Stimulated activated CD8-positive, alpha-beta memory T cell treated with anti-CD3 and anti-CD28 coated beads, Interleukin-12 subunit alpha, Interleukin-12 subunit beta, amount 100 ng/mL, for 1 hour (primary cell): Measurements from ENCODE around the gene SLC36A1.
"Not testable (repeated sequence)": the region's sequence is repeated elsewhere in the genome, so short reads cannot be mapped to it uniquely, and the experiment has no call there.

Experiments used
- DNase-seq: peaks from one replicate; pipeline ENCODE4 v3.0.0-alpha.2; 2020; ENCODE audit warnings: low read depth

SLC36A1 gene

DNA sequence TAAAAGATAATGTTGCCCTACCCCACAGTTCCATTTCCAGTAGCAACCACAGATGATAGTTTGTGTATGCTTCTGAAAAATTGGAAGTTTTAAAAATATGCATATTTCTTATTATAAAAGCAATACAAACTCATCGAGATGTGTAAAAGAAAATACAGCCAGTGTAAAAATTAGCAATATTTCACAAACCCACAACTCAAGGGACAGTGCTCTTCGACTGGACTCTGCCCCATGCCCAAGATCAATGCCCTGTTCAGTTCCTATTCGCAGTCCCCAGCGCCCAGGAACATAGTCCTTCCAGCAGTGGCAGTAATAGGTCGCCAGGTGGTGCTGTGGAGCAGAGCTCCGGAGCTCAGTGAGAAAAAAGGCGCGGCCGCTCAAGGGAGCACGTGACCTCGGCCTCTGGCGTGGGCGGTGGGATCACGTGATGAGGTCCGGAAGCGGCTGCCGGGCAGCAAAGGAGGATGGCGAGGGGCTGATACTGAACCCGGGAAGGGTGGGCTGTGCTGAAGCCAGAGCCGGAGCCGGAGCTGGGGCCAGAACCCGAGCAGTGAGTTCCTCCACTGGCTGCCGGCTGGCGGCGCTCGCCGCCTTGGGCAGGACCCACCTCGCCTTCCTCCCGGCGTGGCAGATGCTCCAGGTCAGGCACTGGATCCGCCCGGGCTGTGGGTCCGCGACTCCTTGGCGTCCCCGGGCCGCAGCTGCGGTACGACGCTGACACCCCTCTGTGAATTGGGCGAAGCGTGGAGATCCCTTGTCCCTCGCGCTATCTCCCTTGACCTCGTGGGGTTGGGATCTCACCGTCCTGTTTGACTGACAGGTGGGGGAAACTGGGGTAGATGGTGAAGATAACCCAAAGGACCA lies at the start of gene SLC36A1:
Gene SLC36A1, plus strand, starts transcription at position 430 of the 864 bp plus-strand sequence. CDS start 11,190 bp downstream, outside the sequence.
- peak; percentile 91 for DNase-seq

DNA sequence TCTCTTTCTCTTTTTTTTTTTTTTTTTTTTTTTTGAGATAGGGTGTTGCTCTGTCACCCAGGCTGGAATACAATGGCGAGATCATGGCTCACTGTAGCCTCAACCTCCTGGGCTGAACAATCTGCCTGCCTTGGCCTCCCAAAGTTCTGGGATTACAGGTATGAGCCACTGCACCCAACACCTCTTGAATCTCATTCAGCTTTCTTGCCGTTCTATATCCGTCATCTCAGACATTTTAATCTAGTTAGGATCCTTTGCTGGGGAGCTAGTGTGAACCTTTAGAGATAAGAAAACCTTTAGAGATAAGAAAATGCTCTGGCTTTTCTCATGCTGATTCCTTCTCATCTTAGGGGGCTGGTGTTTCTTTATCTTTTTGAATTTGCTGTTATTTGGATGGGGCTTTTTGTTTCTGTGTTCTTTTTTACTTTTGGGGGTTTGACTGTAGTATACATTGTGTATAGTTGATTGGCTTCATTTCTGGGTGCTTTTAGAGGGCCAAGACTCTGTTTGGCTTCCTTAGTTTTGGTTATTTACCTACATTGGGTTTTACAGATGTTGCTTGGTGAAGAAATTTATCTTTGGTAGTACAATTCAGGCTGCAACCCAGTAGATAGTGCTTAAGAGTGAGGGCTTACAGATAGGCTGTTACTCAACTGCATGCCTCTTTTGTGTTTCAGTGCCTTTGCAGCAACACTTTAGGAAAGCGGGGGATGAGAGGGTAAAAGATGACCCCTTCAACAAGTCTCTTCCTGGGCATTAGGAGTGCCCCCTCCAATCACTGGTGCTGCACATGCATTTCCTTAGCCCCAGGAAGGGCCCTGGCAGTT lies 41.9 kb upstream of the SLC36A1 start:
- DNase-seq: no peak

DNA sequence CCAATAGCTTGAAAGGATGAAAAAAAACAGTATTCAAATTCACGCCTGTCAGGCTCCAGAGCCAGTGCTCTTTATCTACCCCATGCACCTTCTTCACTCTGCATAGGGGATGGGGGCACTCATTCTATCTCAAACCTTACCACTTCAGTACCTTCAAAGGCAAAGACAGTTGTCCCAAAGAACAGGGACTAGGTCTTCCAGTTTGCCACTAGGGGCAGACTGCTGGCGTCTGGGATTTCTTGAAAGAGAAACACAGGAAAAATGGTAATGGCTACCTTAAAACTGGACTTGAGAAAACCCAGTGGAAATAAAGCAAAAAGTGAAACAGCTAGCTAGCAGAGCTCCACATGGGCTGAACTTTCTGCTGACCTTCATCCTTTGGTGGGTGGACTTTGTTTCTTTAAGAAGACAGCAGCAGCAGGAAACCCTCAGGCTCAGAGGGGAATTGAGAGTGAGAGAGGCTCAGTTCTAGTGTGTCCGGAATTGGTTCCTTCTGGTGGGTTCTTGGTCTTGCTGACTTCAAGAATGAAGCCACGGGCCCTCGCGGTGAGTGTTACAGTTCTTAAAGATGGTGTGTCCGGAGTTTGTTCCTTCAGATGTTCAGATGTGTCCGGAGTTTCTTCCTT lies 41.0 kb upstream of the SLC36A1 start:
- no peak for DNase-seq

DNA sequence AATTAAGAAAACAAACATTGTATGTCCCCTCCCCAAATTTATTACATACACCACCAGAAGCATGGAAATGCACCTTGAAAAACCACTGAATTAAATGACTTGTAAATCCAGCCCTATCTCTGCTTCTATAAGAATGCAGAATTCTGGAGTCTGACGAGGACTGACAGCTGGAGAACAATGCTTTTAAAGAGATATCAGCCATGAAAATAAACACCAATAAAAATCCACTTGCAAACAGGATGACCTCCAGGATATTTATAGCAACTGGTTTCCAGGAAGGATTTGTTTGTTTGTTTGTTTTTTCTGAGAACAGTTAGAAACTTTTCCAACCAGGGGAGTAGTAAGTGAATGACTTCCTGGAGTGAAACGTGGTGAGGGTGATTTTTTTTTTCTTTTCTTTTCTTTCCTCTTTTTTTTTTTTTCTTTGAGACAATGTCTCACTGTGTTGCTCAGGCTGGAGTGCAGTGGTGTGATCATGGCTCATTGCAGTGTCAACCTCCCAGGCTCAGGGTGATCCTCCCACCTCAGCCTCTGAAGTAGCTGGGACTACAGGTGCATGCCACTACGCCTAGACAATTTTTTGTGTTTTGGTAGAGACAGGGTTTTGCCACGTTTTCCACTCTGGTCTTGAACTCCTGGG lies 38.7 kb upstream of the SLC36A1 start:
- no peak for DNase-seq

DNA sequence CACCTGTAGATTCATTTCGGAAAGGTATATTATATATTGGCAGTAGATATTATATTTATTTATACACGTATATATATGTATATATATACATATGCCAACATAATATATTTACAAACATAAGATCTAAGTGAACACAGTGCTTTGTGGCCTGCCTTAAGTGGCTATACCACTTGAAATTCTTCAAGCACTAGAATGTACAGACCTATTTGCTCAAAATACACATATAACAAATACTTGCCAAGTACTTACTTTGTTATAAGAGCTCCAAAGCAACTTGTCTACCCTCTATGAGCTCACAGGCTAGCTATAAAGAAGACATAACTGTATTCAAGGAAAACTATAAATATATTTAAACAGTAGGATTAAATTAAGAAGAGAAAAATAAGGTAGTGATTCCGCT lies 33.6 kb upstream of the SLC36A1 start:
- no peak for DNase-seq

DNA sequence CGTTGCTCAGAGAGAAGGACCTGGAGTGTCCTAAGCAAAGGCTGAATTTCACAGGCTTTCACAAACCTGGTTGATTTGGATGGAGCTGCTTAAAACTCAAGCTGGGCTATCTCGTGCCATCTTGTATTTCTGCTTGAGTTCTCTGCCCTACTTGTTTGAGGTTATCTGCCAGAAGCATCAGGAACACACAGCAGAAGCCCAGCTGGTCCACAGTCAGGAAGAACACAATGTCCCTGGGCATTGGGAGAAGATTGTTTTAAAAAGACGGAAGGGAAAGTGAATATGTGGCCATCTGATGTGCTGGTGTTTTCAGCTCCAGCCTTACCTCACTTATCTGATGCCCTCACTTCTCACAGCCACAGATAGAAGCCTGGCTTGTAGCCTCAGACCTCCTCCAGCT lies 32.9 kb upstream of the SLC36A1 start:
- DNase-seq: no peak

DNA sequence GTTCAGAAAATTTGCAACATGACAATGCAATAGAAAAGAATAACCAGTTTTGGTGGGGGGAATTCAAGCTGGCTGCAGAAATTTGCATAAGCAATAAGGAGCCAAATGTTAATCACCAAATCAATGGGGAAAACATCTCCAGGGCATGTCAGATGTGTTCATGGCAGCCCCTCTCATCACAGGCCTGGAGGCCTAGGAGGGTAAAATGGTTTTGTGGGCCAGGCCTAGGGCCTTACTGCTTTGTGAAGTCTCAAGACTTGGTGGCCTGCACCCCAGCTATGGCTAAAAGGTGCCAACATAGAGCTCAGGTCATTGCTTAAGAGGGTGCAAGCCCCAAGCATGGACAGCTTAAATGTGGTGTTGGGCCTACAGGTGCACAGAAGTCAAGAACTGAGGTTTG lies 29.7 kb upstream of the SLC36A1 start:
- no peak for DNase-seq

DNA sequence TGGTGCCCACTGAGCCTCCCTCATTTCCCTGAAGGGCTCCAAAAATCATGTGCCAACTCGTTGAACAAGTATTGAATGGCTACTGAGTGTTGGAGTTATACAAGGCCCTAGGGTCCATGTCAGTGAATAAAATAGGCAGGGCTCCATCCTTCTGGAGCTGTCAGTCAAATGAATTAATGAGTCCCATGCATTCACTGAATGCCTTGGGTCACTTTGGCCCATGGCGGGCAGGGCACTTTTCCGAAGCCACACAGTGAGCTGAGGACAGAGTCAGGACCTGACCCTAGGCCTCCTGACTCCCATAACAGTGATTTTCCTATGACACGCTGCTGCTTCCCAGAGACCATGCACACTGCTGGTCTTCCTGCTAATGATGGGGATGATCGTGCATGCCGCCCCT lies 27.3 kb upstream of the SLC36A1 start:
- no peak for DNase-seq

DNA sequence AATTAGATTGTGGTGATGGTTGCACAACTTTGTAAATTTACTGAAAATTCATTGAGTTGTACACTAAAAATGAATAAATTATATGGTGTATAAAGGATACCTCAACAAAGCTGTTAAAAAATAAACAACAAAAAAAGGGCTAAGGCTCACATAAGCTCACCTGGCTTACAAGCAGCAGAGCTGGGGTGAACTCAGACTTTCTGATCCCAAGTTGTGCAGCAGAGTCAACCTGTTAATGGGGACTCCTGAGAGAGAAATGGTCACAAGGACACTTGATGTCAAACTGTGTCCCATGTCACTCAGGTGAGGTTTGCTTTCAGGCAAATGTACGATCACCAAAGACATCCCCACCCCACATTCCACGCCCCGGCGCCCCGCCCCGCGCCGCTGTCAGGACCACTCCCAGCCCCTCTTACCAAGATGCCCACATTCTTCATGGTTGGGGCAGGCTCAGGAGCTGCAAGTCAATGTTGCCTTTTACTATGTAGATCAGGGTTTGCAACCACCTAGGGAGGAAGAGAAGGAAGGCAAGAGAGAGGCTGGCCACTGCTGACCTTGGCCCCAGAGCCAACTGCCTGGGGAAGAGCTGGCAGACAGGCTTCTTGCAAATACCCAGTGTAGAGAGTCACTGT lies 22.4 kb upstream of the SLC36A1 start:
- DNase-seq: no peak

DNA sequence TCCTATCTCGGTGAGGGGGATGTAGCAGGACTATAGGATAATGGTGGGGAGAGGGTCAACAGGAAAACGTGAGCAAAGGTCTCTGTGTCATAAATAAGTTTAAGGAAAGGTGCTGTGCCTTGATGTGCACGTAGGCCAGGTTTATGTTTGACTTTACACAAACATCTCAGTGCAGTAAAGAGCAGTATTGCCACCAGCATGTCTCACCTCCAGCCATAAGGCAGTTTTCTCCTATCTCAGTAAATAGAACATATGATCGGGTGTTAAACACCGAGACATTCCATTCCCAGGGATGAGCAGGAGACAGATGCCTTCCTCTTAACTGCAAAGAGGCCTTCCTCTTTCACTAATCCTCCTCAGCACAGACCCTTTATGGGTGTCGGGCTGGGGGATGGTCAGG lies 21.1 kb upstream of the SLC36A1 start:
- DNase-seq: not testable (repeated sequence)

DNA sequence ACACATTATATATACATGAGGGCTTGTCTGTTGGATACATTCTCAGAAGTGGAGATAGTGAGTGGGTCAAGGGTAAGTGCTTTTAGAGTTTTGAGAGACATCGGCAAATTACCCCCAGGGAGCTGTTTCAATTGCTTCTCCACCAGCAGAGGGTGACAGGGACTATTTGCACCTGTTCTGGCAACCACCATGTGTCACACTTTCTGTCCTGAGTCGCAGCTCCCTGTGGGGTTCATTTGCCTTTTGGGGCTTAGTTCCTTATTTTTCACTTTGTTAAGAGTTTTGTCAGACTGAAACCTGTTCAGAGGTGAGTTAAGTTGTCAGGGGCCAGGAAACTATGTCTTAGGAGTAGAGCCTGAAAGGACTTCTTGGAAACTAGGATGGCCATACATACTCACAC lies 20.1 kb upstream of the SLC36A1 start:
- DNase-seq: no peak

DNA sequence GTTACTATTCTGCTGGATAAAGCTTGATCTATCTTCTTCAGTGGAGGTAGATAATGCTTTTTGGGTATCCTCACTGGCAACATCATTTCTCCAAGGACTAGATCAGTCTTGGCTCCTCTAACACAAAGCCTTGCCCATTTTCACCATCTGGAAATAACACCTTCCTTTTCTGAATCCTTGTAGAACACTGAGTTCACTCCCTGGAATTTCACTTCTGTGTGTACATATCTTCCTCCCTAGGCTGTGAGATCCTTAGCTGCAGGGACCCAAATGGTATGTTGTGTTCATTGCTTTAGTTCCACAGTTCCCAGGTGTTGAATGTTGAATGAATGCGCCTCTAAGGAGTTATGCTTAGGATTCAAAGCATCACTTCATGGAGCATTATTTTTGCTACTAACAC lies 16.7 kb upstream of the SLC36A1 start:
- no peak for DNase-seq

DNA sequence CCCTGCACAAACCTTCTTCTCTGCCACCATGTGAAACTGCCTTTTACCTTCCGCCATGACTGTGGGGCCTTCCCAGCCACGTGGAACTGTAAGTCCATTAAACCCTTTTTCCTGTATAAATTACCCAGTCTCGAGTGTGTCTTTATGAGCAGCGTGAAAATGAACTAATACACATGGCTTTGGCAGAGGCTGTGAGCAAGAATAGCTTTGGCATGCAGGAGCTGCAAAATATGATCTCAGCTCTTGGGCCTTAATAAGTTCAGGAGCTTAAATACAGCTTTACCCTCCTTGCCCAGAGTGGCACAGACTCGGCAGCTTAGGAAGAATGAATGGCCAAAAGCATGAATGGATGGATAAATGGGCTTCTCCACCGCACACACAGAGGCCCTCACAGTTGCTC lies 15.7 kb upstream of the SLC36A1 start:
- DNase-seq: no peak

DNA sequence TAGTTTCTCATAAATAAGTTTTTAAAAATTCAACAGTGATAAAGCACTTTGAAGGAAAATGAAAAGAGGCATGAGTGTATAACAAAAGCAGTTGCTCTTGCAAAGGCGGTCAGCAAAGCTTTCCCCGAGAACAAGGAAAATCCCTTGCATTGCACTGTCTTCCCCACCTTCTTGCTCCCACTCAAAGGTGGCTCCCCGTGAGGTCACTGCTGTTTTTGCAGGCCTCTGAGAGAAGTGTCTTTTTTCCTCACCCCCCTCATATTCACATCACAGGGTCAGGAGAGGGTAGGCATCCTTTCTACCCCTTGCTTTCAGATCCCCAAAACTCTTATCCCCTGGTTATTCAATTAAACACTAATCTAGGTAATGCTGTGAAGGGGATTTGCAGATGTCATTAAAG lies 15.2 kb upstream of the SLC36A1 start:
- no peak for DNase-seq

DNA sequence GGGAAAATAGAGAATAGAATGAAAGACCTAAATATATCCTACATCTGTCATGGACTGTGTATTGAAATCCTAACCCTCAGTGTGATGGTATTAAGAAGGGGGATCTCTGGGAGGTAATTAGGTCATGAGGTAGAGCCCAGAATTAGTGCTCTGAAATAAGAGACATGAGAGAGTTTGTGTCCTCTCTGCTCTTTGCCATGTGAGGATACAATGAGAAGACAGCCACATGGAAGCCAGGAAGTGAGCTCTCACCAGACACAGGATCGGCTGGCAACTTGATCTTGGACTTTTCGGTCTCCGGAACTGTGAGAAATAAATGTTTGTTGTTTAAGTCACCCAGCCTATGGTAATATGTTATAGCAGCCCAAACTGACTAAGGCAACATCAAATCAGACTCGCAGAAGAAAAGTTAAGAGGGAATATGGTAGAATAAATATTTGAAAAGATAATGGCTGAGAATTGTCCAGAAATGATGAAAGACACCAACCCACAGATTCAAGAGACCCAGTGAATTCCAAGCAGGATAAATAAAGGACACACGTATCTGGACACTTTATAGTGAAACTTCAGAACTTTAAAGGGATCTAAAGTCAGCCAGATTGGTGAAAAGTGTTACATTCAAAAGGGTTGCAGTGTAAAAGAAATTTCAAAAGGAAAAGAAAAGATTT lies 12.7 kb upstream of the SLC36A1 start:
- DNase-seq: no peak

DNA sequence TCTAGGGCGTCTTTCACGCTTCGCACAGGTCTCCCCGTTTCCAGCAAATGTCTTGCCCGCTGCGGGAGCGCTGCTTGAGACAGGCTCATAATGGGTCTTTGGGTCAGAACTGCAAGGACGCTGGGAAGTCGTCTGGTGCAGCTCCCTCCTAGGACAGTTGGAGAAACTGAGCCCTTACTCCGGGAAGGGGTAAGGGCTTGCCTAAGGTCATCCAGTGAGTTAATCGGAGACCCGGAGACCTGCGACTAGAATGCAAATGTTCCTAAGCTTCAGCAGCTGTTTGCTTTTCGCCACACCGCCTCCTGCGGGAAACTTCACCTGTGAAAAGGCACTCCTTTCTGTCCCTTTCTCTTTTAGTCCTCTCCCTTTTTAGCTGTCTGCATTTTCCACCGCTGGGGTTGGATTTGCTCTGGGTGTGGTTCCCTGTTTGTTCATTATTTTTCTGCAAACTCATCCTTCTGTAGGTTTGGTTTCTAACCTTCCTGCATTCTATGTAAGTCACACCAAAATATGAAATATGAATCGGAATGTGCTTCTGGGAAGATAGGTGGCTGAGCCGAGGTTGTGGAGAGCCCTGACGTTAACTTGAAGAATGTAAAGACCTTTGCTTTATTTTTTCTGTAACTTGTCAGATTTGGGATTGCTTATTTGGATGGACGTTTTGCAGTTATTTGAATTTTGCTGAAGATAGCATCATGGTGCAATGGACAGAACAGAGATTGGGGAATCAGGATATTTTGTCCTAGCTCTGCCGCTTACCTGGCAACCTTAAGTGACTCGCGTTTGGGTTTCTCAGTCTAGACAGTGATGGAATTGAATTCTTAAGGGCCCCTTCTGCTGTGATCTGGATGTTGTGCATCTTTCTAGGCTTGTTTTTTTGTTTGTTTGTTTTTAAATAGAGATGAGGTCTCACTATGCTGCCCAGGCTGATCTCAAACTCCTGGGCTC lies 909 bp downstream of the SLC36A1 start:
- DNase-seq: peak; percentile 6

DNA sequence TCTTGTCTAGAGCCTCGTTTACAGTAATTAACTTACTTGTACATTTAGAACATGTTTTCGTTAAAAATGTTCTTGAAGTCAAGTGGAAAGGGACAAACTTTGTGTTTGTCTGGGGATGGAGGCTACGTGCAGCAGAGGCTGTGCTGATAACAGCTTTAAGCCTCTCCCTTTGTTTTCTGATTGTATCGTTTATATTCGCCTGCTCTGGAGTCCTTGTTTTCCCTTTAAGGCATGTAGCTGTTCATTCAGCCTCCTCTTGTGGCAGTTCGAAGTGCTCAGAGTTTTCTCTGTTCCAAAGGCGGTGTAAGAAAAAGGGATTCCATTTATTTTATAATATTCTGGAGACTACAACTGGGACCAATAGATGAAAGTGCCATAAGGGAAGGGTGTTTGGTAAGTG lies 1.9 kb downstream of the SLC36A1 start:
- DNase-seq: no peak

DNA sequence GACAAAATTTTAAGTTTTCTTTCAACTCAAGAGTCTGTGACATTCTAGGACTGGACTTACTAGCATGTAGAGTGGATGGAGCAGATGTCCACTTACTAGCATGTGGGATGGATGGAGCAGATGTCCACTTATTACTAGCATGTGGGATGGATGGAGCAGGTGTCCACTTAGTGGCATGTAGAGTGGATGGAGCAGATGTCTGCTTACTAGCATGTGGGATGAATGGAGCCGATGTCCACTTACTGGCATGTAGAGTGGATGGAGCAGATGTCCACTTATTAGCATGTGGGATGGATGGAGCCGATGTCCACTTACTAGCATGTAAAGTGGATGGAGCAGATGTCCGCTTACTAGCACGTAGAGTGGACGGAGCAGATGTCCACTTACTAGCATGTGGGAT lies 2.4 kb downstream of the SLC36A1 start:
- DNase-seq: no peak

DNA sequence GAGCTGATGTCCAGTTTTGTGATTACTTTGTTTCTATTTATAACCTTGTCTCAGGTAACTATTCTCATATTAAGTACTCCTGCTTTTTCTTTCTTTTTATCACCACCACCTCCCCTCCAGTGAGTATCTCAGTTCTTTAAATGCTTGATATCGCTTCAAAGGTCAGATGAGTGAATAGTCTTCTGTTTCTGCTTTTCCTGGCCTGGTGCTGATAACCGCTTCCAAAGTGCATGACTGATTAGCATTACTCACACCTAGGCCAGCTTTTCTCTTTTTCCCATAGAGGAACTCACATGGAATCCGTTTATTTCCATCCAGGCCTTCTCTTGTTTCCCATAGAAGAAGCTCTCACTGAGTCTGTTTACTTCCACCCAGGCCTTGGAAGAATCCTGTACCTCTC lies 3.2 kb downstream of the SLC36A1 start:
- DNase-seq: no peak
